ENCODE data around the gene SFXN5.

The SFXN5 gene

DNA sequence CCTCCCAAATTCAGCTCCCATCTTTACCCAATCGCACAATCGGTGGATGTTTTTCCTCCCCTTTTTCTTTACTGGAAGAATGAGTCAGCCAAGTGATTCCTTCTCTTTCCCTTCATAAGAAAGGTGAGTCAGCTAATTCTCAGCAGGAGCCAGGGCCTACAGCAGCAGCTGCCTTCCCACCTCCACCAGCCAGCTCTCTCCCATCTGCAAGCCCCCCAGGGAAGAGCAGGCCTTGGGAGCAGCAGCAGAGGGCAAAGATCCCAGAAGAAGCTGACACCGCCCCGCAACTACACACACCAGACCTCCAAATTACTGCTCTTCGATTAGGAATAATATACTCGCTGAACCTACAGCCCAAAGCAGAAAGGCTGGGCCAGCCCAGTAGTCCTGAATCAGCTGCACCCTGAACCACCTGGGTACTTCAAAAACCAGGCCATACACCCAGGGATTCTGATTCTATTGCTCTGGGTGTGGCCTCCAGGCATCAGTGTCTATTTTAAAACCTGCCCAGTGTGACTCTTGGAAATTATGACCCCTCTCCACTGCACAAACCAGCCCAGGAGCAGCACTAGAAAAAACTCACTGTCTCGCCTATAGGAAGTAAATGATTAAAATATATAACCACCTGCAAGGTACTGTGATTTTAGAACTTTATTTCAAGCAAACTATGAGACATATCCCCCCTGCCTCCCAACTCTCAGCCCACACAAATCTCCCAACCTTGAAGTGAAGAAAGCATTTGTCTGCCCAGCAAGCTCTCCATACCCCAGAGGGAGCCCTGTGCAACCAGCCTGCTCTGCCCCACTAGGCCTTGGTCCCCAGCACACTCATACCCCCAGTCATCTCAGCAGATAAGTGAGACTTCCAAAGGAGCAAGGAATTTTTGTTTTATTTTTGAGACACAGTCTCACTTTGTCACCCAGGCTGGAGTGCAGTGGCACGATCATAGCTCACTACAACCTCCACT lies 7.3 kb downstream of the SFXN5 start:
- H3K27me3 ChIP-seq, result no peaks in the 10 kb centered on the region
- H3K4me1 ChIP-seq, result no peaks in the 10 kb centered on the region
- H3K9me3 ChIP-seq, result no peaks in the 10 kb centered on the region
- TF ChIP-seq CTCF (IDR thresholded peaks at IDR 0.05; ENCODE audit: low read depth, low read length), result no peak
- H3K4me3 ChIP-seq (ENCODE audit: low read depth, low read length), result no peak overlapping the region
- H3K36me3 ChIP-seq, result no peaks in the 10 kb centered on the region
- no peak for DNase-seq

- H3K9me3 ChIP-seq, result no peaks in the 10 kb centered on the region
- no peak for TF ChIP-seq CTCF (IDR thresholded peaks at IDR 0.05; ENCODE audit: low read depth, low read length)
- no peak overlapping the region for H3K4me3 ChIP-seq (ENCODE audit: low read depth, low read length)
- H3K36me3 ChIP-seq, result no peaks in the 10 kb centered on the region
- no peaks in the 10 kb centered on the region for H3K4me1 ChIP-seq
- no peak for DNase-seq
- H3K27me3 ChIP-seq, result no peaks in the 10 kb centered on the region
Observed at GRCh38 chr2:73063472-73063871, 8.0 kb downstream of the SFXN5 start.

- no peak for DNase-seq
- Histone ChIP-seq H3K36me3 (no peaks in the 10 kb centered on the region), H3K27me3 (no peaks in the 10 kb centered on the region), H3K4me3 (ENCODE audit: low read depth, low read length) (no peak overlapping the region), H3K4me1 (no peaks in the 10 kb centered on the region), H3K9me3 (no peaks in the 10 kb centered on the region)
- no peak for TF ChIP-seq CTCF (IDR thresholded peaks at IDR 0.05; ENCODE audit: low read depth, low read length)
Observed at GRCh38 chr2:73059106-73059505, 12.4 kb downstream of the SFXN5 start.

- no peak overlapping the region for H3K4me3 ChIP-seq (ENCODE audit: low read depth, low read length)
- H3K36me3 ChIP-seq, result no peaks in the 10 kb centered on the region
- H3K9me3 ChIP-seq, result no peaks in the 10 kb centered on the region
- no peaks in the 10 kb centered on the region for H3K4me1 ChIP-seq
- H3K27me3 ChIP-seq, result no peaks in the 10 kb centered on the region
- DNase-seq, result no peak
- no peak for TF ChIP-seq CTCF (IDR thresholded peaks at IDR 0.05; ENCODE audit: low read depth, low read length)
Observed at GRCh38 chr2:73054980-73055379, 16.5 kb downstream of the SFXN5 start.

DNA sequence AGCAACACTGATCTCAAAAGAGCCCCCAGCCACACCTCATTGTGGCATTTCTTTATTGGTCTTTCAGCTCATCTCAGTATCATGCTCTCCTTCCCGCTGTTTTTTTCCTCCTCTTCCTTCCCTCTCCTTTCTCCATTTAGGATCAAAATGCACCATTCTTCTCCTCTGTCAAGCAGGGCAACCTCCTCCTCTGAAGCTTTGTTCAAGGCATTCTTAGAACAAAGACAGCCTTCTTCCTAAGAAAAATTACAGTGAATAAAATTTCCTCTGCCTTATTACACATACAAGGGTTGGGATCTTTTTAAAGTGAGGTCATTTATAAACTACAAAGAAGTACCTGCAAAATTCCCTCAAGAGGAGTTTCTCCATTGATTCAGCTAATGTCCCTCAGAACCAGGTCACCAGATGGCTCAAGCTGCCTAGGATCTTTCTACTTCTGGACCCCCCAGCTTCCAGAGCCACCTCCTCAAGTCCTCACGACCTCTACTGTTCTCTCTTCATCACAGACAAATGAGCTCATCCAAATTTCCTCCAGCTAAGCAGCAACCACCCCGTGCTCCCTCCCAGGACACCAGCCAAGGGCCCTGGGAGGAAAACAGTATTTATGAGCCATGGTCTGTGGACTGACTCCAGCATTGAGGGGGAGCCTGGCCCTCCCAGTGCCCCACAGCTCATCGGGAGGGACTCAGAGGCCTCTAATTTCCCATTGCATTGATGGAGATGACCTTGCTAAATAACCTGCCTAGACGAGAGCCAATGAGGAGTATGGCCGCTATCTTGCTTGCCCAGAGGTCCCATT lies 18.0 kb downstream of the SFXN5 start:
- Histone ChIP-seq H3K4me1 (no peaks in the 10 kb centered on the region), H3K36me3 (no peaks in the 10 kb centered on the region), H3K9me3 (no peaks in the 10 kb centered on the region), H3K27me3 (no peaks in the 10 kb centered on the region), H3K4me3 (ENCODE audit: low read depth, low read length) (no peak overlapping the region)
- DNase-seq, result no peak
- no peak for TF ChIP-seq CTCF (IDR thresholded peaks at IDR 0.05; ENCODE audit: low read depth, low read length)

Data from BE2C (cell line).